OCI-LY1 (cell line): Measurements from ENCODE around the gene KIAA1755.

Experiments used
- H2AFZ ChIP-seq: fragments of 200-600 bp; sonication (generic), shearing (Covaris generic); 2 replicates; pipeline ENCODE4 v1.6.0; 2014; ENCODE audit warnings: antibody characterized with exemption, mild to moderate bottlenecking, low read length
- H3F3A ChIP-seq: fragments of 200-600 bp; sonication (generic), shearing (Covaris generic); 2 replicates; pipeline ENCODE4 v1.6.0; 2014; ENCODE audit warnings: mild to moderate bottlenecking, antibody characterized with exemption, low read length, moderate library complexity; ENCODE audit not compliant: insufficient read depth
- H3K27ac ChIP-seq: fragments of 200-600 bp; sonication (generic); 2 replicates; pipeline ENCODE4 v1.5.1; 2014; ENCODE audit warnings: low read length, mixed run types, mild to moderate bottlenecking, low read depth; ENCODE audit not compliant: poor library complexity, severe bottlenecking
- H3K27me3 ChIP-seq: fragments of 200-600 bp; sonication (generic); 2 replicates; pipeline ENCODE4 v1.6.0; 2014; ENCODE audit warnings: antibody characterized with exemption, mild to moderate bottlenecking, low read length, moderate library complexity; ENCODE audit not compliant: insufficient read depth
- H3K36me3 ChIP-seq: fragments of 200-600 bp; sonication (generic); 2 replicates; pipeline ENCODE4 v1.6.1; 2014; ENCODE audit warnings: mild to moderate bottlenecking, antibody characterized with exemption, low read length, moderate library complexity, mixed read lengths; ENCODE audit not compliant: insufficient read depth
- H3K4me1 ChIP-seq: fragments of 200-600 bp; sonication (generic); 2 replicates; pipeline ENCODE4 v1.5.1; 2014; ENCODE audit warnings: mild to moderate bottlenecking, low read length, moderate library complexity; ENCODE audit not compliant: insufficient read depth, severe bottlenecking
- H3K4me2 ChIP-seq: fragments of 200-600 bp; sonication (generic), shearing (Covaris generic); 2 replicates; pipeline ENCODE4 v1.6.1; 2014; ENCODE audit warnings: low read length
- H3K4me3 ChIP-seq: fragments of 200-600 bp; sonication (generic); 2 replicates; pipeline ENCODE4 v1.5.1; 2014; ENCODE audit warnings: low read length, low read depth, mild to moderate bottlenecking, mixed read lengths; ENCODE audit not compliant: poor library complexity, severe bottlenecking
- H3K79me2 ChIP-seq: fragments of 200-600 bp; shearing (Covaris generic); 2 replicates; pipeline ENCODE4 v1.6.1; 2016; ENCODE audit warnings: mixed run types, low read length, mixed read lengths; ENCODE audit not compliant: insufficient read depth
- H3K9ac ChIP-seq: fragments of 200-600 bp; sonication (generic), shearing (Covaris generic); 2 replicates; pipeline ENCODE4 v1.6.1; 2014; ENCODE audit warnings: mild to moderate bottlenecking, low read length, mixed read lengths
- H3K9me2 ChIP-seq: fragments of 200-600 bp; sonication (generic), shearing (Covaris generic); 2 replicates; pipeline ENCODE4 v1.6.1; 2014; ENCODE audit warnings: low read depth, mild to moderate bottlenecking, low read length, mixed read lengths
- H3K9me3 ChIP-seq: fragments of 200-600 bp; shearing (Covaris generic); 2 replicates; pipeline ENCODE4 v1.6.1; 2014; ENCODE audit warnings: low read length, mixed read lengths
- H4K20me1 ChIP-seq: fragments of 200-600 bp; sonication (generic), shearing (Covaris generic); 2 replicates; pipeline ENCODE4 v1.6.0; 2016; ENCODE audit warnings: mild to moderate bottlenecking, low read length; ENCODE audit not compliant: insufficient read depth
- EZH2 ChIP-seq: fragments of 200-600 bp; sonication (generic), shearing (Covaris generic); IDR thresholded peaks from 2 replicates; pipeline ENCODE4 v1.8.0; 2017; ENCODE audit warnings: borderline replicate concordance, mixed run types, mild to moderate bottlenecking, antibody characterized with exemption, low read length, moderate library complexity, mixed read lengths
- TF ChIP-seq, protein P1 (sequence below): fragments of 200-600 bp; sonication (generic), shearing (Covaris generic); IDR thresholded peaks from 2 replicates; pipeline ENCODE4 v1.5.1; 2017; ENCODE audit warnings: mild to moderate bottlenecking, antibody characterized with exemption, low read length, moderate library complexity, mixed read lengths

KIAA1755 gene, protein sequence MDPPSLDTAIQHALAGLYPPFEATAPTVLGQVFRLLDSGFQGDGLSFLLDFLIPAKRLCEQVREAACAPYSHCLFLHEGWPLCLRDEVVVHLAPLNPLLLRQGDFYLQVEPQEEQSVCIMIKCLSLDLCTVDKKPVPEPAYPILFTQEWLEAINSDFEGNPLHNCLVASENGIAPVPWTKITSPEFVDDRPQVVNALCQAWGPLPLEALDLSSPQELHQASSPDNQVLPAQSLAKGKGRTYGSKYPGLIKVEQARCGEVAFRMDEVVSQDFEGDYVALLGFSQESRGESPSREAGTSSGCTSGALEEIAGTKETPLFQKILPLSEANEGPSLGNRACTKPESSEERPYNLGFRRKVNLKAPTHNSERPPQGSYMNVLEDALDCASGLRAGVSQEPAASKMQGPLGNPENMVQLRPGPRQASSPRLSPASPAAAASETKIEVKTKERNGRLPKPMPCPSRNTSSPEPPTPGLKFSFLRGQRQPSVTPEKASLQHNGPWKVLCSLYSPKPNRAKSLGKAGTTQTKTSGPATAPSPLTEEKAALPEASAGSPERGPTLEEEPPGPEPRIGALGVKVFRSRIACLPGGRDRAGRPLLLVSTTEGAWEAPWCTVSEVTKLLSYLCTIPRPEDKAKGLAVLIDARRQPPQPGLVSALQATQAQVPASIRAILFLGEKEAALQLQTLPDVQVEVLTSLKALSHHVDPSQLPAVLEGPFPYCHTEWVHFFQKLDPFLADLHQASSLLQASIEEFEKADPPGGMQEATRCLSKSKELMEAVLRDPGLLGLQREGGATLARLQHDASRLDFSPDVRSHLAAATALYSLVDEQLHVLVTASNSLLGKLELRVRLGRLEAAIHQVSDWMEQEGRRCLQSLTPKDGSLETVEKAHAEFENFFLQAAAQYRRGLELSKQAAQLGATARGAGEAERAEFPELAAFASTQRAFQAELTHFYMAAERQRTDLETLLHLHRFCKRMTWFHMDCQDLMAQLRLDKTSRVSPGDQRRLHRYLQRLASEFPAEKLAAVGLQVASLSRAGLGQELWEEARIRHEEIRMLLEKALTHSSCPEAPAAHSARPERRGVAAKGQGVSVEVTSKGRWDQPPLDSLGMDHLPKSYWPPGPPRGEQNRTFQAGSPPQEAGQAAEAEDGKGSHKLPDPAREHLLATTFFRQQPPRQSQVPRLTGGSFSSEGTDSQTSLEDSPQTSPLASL

DNA sequence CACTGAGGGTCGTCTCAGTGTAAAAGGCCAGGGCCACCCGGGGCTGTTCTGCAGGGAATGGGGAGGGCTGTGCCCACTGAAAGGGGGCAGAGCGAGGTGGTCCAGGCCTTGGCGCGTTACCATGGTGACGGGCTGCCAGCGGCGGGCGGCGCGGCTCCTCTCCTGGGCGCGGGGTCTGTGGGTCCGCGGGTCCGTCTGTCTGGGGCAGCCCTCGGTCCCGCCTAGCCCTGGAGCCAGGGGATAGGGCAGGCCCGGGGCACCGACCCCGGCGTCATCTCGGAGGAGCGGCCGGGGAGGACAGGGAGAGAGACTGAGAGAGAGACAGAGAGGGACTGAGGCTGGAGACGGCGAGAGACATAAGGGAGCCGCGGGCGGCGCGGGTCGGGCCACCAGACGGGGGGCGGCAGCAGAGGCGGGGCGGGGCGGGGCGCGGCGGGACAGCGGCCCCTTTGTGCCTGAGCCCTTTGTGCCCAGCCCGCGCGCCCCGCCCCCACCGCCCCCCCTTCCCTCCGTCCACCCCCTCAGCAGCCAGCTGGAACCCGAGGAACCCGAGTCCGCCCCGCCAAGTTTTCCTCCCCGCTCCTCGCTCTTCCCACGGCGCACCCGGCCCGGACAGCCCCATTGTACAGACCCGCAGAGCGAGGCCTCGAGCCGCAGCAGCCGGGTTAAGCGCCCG, at the start of gene KIAA1755:
Gene KIAA1755, minus strand, starts transcription at position 358 of the 676 bp plus-strand sequence. Its CDS starts 235 bp downstream, at position 123.
- Histone ChIP-seq H3K9ac (no peak within 1 kb of the TSS), H3K4me2 (no peak within 1 kb of the TSS), H3K4me3 (no peak within 1 kb of the TSS), H2AFZ (no peak within 1 kb of the TSS), H3F3A (no peaks in the 10 kb centered on the region), H3K36me3 (no peaks in the 10 kb centered on the region), H3K27ac (no peak within 1 kb of the TSS), H3K9me2 (no peaks in the 10 kb centered on the region), H4K20me1 (no peaks in the 10 kb centered on the region), H3K27me3 (0 out of 2 replicates have a peak, but pooled peaks cover 4% of the 10 kb centered on the region), H3K79me2 (no peaks in the 10 kb centered on the region), H3K4me1 (no peaks in the 10 kb centered on the region), H3K9me3 (no peaks in the 10 kb centered on the region)
- no peak for TF ChIP-seq EZH2
- TF ChIP-seq, protein P1, sequence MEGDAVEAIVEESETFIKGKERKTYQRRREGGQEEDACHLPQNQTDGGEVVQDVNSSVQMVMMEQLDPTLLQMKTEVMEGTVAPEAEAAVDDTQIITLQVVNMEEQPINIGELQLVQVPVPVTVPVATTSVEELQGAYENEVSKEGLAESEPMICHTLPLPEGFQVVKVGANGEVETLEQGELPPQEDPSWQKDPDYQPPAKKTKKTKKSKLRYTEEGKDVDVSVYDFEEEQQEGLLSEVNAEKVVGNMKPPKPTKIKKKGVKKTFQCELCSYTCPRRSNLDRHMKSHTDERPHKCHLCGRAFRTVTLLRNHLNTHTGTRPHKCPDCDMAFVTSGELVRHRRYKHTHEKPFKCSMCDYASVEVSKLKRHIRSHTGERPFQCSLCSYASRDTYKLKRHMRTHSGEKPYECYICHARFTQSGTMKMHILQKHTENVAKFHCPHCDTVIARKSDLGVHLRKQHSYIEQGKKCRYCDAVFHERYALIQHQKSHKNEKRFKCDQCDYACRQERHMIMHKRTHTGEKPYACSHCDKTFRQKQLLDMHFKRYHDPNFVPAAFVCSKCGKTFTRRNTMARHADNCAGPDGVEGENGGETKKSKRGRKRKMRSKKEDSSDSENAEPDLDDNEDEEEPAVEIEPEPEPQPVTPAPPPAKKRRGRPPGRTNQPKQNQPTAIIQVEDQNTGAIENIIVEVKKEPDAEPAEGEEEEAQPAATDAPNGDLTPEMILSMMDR = no peak

DNA sequence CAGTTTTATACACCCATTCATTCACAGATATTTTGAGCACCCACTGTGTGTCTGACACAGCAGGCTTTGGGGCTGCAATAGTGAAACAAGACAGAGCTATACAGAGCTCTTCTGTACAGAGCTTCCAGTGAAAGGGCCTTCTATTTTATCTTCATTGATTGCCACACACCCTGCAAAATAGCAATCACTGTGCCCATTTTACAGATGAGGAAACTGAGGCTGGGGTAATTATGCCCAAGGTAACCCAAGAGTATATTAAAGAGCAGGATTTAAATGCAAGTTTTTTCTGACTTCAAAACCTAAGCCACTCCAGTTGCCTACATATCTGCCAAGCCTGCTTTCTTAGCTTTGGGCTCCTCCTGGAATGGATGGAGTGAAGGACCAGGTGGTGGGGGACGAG, 47.9 kb upstream of the KIAA1755 start:
- H3K9me2 ChIP-seq = no peaks in the 10 kb centered on the region
- H3K79me2 ChIP-seq = no peaks in the 10 kb centered on the region
- H3K27ac ChIP-seq = no peak overlapping the region
- H3K36me3 ChIP-seq = no peaks in the 10 kb centered on the region
- no peaks in the 10 kb centered on the region for H3F3A ChIP-seq
- no peaks in the 10 kb centered on the region for H3K27me3 ChIP-seq
- H3K9me3 ChIP-seq = no peaks in the 10 kb centered on the region
- H3K9ac ChIP-seq = no peak overlapping the region
- no peak overlapping the region for H3K4me2 ChIP-seq
- no peaks in the 10 kb centered on the region for H3K4me1 ChIP-seq
- H4K20me1 ChIP-seq = no peaks in the 10 kb centered on the region
- H3K4me3 ChIP-seq = no peak overlapping the region
- H2AFZ ChIP-seq = no peak overlapping the region
- TF ChIP-seq EZH2 = no peak
- TF ChIP-seq, protein P1 = no peak

DNA sequence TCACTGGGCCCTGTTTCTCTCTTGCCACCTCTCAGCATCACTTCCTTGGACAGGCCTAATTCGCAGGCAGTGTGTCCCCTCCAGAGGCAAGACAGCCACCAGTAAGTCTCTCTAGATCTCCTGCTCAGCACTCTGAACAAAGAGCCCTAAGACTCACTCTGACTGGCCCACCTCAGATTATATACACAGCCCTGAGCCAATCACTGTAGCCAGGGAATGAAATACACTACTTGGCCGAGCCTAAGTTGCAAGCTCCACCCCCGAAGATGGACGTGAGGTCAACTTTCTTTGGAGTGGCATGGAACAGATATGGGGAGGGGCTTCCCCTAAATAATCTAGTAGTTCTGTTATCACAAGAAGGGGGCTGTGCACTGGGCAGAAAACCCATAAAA, 47.5 kb upstream of the KIAA1755 start:
- Histone ChIP-seq H2AFZ (no peak overlapping the region), H3K9ac (no peak overlapping the region), H3K4me2 (no peak overlapping the region)

More for the DNA sequence above, 47.5 kb upstream of the KIAA1755 start:
- TF ChIP-seq, protein P1 = no peak
- no peak for TF ChIP-seq EZH2
- H3K4me1 ChIP-seq = no peaks in the 10 kb centered on the region
- no peaks in the 10 kb centered on the region for H4K20me1 ChIP-seq
- H3K79me2 ChIP-seq = no peaks in the 10 kb centered on the region
- H3K9me2 ChIP-seq = no peaks in the 10 kb centered on the region
- no peak overlapping the region for H3K4me3 ChIP-seq
- no peaks in the 10 kb centered on the region for H3F3A ChIP-seq
- no peaks in the 10 kb centered on the region for H3K9me3 ChIP-seq
- H3K36me3 ChIP-seq = no peaks in the 10 kb centered on the region
- no peak overlapping the region for H3K27ac ChIP-seq
- H3K27me3 ChIP-seq = no peaks in the 10 kb centered on the region
